ENCODE results near the gene OR4D2.

DNA sequence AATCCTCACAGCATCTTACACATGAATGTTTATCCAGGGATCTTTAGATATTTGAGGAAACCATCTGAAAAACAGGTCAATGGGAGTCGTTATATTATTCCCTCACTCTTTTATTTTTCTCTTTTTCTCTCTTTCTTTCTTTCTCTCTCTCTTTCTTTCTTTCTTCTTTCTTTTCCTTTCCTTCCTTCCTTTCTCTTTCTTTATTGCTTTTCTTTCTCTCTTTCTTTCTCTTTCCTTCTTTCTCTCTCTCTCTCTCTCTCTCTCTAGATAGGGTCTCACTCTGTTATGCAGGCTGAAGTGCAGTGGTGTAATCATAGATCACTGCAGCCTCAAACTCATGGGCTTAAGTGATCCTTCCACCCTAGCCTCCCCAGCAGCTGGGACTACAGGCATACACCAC is 38.9 kb upstream of the OR4D2 start:
- TF ChIP-seq, protein P1, sequence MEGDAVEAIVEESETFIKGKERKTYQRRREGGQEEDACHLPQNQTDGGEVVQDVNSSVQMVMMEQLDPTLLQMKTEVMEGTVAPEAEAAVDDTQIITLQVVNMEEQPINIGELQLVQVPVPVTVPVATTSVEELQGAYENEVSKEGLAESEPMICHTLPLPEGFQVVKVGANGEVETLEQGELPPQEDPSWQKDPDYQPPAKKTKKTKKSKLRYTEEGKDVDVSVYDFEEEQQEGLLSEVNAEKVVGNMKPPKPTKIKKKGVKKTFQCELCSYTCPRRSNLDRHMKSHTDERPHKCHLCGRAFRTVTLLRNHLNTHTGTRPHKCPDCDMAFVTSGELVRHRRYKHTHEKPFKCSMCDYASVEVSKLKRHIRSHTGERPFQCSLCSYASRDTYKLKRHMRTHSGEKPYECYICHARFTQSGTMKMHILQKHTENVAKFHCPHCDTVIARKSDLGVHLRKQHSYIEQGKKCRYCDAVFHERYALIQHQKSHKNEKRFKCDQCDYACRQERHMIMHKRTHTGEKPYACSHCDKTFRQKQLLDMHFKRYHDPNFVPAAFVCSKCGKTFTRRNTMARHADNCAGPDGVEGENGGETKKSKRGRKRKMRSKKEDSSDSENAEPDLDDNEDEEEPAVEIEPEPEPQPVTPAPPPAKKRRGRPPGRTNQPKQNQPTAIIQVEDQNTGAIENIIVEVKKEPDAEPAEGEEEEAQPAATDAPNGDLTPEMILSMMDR (IDR thresholded peaks at IDR 0.05): no peak
- no peak for TF ChIP-seq ZFX (IDR thresholded peaks at IDR 0.05; ENCODE audit: borderline replicate concordance)

Measured in 22Rv1 (cell line).